Measurements from ENCODE around the gene TCERG1L. TPM values are rescaled to one million over a fixed set of nuclear protein-coding genes. Genes with fewer than 3 reads are reported as not detected.

The TCERG1L gene
- total RNA-seq, 4 donors from 2014 or later: not detected

DNA sequence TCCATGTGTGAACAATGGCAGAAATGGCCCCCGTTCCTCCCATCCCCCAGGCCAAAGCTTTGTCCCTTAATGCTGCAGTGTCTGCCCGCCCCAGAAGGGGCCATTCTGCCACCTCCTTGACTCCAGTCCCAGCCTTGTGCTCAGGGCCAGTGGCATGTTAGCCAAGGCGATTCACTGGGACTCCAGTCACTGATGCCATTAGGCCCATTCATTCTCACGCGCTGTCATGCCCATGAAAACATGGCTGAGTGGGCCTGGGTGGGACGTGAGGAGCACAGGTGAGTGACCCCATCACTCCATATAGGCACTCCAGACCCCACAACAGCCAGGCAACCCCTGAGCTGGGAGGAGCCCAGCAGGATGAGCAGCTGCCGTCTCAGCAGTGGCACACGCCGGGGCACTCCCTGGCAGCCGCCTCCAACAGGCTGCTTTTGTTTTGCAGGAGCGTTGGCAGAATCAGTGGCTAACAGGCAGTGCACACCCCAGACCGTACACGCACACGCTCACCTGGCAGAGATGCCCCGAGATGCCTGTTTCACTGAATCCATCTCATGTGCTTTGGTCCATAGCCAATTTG is 79.5 kb downstream of the TCERG1L start:
- no peak for TF ChIP-seq CTCF (IDR thresholded peaks at IDR 0.05; ENCODE audit: low read depth)

DNA sequence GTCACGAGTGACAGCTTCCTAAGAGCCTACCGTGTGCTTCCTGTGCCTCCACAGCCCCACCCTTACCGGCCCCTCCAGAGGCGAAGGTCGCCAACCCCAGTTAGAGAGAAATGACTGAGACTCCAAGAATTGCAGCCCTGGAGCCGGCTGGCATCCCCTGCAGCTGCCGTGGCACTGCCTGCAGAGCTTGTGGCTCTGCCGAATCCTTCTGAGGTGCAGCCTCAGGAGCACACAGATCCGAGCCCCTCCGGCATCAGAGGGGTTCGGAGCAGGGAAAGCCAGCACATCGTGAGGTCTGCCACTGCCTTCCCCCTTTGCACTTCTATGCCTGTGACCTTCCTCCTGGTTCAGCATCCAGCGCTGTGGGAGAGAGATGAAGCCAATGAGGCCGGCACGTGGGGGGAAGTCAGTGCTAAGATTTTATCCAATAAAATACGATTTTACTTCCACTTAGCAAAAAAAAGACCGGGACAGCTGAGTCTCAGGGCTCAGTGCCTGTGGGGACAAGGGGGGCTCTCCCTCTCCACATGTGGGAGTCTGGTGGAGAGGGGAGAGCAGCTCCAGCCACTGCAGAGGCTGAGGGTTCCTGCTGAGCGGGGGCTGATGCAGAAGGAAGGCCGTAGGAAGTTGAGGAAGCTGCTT is 80.1 kb downstream of the TCERG1L start:
- TF ChIP-seq CTCF (IDR thresholded peaks at IDR 0.05; ENCODE audit: low read depth): no peak

- no peak for TF ChIP-seq CTCF (IDR thresholded peaks at IDR 0.05; ENCODE audit: low read depth)
These were observed 80.7 kb downstream of the TCERG1L start for GRCh38 chr10:131230641-131231322.

- no peak for TF ChIP-seq CTCF (IDR thresholded peaks at IDR 0.05; ENCODE audit: low read depth)
These were observed 81.4 kb downstream of the TCERG1L start for GRCh38 chr10:131230166-131230565.

GRCh38 chr10:131227163-131227740 is 84.3 kb downstream of the TCERG1L start:
- no peak for TF ChIP-seq CTCF (IDR thresholded peaks at IDR 0.05; ENCODE audit: low read depth)

DNA sequence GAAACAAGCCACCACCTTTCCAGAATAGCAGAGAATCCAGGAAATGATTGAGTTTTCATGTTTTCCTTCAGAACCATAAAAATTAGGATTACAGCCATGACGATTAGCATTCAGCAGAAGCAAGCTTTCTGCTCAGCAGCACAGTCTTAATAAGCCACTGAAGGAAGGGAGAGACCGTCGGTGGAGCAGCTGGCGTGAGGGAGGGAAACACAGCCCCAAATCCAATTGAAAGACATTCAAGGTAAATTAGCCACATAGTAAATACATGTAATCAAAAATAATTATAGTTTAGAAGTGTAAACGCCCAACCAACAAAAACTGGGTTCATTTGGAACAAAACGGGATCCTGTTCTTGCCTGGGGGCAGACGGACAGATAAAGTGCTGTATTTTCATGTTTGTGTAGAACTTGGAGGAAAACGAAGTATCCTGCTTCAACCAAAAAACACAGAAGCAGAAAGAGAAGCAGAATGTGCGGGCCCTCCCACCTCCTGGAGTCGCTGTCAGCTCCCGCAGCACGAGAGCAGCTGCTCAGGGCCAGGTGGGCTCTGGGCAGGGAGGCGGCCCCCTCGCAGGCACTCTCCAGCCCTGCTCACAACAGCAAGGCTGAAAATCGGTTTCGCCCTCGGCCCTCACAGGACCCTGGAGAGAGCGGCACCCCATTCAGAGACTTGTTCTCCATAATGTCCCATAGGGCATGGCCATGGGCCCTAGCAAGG is 84.9 kb downstream of the TCERG1L start:
- TF ChIP-seq CTCF (IDR thresholded peaks at IDR 0.05; ENCODE audit: low read depth): no peak
